ENCODE results near the gene CCNE1. TPM values are rescaled to one million over a fixed set of nuclear protein-coding genes. Genes with fewer than 3 reads are reported as not detected.
"Not testable (repeated sequence)": the region's sequence is repeated elsewhere in the genome, so short reads cannot be mapped to it uniquely, and the experiment has no call there.

CCNE1 gene
- total RNA-seq, 1 donor from 2014 or later = not detected

DNA sequence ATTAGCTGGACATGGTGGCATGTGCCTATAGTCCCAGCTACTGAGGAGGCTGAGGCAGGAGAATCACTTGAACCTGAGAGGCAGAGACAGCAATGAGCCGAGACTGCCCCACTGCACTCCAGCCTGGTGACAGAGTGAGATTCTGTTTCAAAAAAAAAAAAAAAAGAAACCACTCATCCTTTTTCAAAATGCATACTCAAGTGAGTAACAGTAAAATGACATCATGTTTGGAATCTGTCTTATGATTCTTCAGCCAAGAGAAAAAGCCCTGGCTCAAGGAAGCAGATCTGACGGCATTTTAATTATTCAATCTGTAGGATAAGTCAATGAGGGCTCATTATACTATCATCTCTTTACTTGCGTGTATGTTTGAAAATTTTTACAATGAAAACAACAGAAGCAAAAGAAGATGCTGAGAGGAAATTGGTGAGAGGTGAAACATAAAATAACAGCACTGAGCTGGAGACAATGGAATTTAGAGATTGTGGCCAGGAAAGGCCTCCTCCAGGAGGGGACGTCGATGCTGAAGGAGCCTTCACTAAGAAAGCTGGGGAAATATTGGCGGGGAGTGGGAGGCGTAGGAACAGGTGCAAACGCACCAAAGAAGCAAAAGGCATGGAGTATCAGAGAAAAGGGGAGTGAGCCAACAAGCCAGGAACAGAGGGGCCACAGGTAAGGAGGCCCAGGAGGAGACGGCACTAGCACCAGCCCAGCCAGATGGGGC, 12.9 kb upstream of the CCNE1 start:
- intact Hi-C loops (cut with DNase I) = no loop called here
- TF ChIP-seq, protein P1, sequence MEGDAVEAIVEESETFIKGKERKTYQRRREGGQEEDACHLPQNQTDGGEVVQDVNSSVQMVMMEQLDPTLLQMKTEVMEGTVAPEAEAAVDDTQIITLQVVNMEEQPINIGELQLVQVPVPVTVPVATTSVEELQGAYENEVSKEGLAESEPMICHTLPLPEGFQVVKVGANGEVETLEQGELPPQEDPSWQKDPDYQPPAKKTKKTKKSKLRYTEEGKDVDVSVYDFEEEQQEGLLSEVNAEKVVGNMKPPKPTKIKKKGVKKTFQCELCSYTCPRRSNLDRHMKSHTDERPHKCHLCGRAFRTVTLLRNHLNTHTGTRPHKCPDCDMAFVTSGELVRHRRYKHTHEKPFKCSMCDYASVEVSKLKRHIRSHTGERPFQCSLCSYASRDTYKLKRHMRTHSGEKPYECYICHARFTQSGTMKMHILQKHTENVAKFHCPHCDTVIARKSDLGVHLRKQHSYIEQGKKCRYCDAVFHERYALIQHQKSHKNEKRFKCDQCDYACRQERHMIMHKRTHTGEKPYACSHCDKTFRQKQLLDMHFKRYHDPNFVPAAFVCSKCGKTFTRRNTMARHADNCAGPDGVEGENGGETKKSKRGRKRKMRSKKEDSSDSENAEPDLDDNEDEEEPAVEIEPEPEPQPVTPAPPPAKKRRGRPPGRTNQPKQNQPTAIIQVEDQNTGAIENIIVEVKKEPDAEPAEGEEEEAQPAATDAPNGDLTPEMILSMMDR (IDR thresholded peaks at IDR 0.05) = no peak
- Histone ChIP-seq H3K36me3 (no peaks in the 10 kb centered on the region), H3K27ac (no peak overlapping the region), H3K27me3 (no peaks in the 10 kb centered on the region), H3K4me3 (no peak overlapping the region), H3K4me1 (no peaks in the 10 kb centered on the region), H3K9me3 (no peaks in the 10 kb centered on the region)
- DNase-seq (ENCODE audit: low spot score in 2 of 2) = no peak

DNA sequence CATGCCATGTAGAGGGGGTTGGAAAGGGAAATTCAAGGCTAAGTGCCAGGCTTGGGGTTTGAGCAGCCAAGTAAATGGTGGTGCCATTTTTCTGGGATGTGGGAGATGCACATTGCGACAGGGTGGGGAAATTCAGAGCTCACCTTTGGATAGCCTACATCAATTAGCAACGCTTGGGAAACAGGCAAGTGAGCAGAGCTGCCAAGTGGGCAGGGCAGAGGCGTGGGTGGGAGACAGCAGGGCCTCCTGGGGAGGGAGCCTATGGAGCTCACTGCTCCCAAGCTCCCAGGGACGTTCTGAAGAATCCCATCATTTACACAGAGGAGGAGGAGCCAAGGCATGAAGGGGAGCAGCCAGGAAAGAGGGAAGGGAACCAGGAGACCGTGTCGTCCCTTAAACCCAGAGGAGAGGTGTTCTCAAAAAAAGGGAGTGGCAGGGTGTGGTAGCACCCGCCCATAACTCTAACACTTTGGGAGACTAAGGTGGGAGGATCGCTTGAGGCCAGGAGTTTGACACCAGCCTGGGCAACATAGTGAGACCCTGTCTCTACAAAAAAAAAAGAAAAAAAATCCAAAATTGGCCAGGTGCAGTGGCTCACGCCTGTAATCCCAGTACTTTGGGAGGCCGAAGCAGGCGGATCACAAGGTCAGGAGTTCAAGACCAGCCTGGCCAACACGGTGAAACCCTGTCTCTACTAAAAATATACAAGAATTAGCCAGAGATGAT, 11.5 kb upstream of the CCNE1 start:
- intact Hi-C loops (cut with DNase I) = no loop called here

DNA sequence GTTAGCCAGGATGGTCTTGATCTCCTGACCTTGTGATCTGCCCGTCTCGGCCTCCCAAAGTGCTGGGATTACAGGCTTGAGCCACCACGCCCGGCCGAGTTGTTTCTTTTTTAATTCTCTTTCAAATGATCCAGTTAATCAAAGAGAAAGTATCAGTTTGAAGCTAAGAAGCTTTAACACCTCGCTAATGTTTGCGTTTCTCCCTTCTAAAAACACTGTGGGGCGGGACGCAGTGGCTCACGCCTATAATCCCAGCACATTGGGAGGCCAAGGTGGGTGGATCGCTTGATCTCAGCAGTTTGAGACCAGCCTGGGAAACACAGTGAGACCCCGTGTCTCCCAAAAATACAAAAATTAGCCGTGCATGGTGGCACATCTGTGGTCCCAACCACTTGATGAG, 7.8 kb upstream of the CCNE1 start:
- H3K36me3 ChIP-seq; H3K4me3 ChIP-seq; H3K27me3 ChIP-seq; H3K9me3 ChIP-seq; H3K27ac ChIP-seq; intact Hi-C loops (cut with DNase I); H3K4me1 ChIP-seq; DNase-seq (ENCODE audit: low spot score in 2 of 2): not testable (repeated sequence)

More for the DNA sequence above, 11.5 kb upstream of the CCNE1 start:
- H3K27ac ChIP-seq = no peak overlapping the region
- H3K4me3 ChIP-seq = no peak overlapping the region
- no peaks in the 10 kb centered on the region for H3K4me1 ChIP-seq
- TF ChIP-seq, protein P1 (IDR thresholded peaks at IDR 0.05) = no peak
- H3K27me3 ChIP-seq = no peaks in the 10 kb centered on the region
- DNase-seq (ENCODE audit: low spot score in 2 of 2) = no peak
- no peaks in the 10 kb centered on the region for H3K36me3 ChIP-seq
- no peaks in the 10 kb centered on the region for H3K9me3 ChIP-seq

DNA sequence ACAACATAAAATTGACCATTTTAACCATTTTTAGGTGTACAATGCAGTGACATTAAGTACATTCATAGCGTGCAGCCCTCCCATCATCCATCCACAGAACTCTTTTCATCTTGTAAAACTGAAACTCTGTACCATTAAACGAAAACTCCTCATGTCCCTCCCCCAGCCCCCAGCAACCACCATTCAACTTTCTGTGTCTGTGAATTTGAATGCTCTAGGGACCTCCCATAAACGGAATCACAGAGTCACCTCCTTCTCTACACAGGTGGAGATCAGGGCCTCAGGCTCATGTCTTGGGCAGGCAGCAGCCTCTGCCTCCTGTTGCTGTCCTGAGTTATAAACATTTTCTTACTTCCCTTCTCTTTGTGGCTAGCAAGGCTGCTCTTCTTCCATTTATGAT, 7.3 kb upstream of the CCNE1 start:
- no peak for DNase-seq (ENCODE audit: low spot score in 2 of 2)
- H3K4me1 ChIP-seq = no peaks in the 10 kb centered on the region
- no peak overlapping the region for H3K4me3 ChIP-seq
- no peaks in the 10 kb centered on the region for H3K36me3 ChIP-seq
- no peak overlapping the region for H3K27ac ChIP-seq
- TF ChIP-seq, protein P1 (IDR thresholded peaks at IDR 0.05) = no peak
- intact Hi-C loops (cut with DNase I) = no loop called here
- no peaks in the 10 kb centered on the region for H3K9me3 ChIP-seq
- no peaks in the 10 kb centered on the region for H3K27me3 ChIP-seq

DNA sequence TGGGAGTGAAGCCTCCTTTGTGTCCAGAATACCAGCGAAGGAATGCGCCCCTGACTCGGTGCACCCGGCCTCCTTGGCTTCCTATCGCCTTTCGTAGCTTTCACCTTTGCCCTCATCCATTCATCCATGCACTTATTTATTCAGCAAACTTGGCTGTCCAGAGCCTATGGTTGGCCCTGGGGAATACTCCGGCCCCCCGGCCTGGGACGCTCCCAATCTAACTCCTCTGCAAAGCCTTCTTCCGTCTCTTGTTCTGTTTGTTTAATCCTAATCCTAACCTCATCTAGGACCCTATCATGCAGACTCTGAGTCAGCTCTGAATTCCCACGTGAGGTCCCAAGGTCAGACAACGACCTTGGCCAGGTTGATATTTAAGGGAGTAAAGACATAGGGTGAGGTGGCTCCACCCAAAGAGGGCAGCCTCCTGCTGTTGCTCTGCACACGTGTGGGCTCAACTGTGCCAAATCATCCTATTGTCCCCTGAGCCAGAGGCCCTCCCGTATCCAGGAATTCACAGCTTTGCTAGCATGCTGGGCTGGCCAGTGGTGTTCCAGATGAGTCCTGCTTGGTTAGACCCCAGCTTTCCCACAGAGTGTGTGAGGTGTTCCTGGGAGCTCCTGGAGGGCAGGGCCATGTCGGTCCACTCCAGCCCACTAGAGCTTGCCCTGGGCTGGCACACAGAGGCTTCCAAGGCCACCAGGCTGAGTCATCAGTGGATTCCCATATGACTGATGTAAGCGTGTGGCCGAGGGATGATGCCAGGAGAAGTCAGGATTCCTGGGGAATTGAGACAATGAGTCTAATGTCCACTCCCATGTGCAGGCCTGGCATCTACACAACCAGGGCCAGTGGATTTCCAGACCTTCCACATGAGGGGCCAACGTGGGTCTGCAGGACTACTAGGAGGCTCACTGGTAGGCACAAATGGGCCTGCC, 6.5 kb upstream of the CCNE1 start:
- no peak for DNase-seq (ENCODE audit: low spot score in 2 of 2)
- Histone ChIP-seq H3K27ac (no peak overlapping the region), H3K4me1 (no peaks in the 10 kb centered on the region), H3K36me3 (no peaks in the 10 kb centered on the region), H3K4me3 (no peak overlapping the region), H3K27me3 (no peaks in the 10 kb centered on the region), H3K9me3 (no peaks in the 10 kb centered on the region)
- intact Hi-C loops (cut with DNase I) = no loop called here
- TF ChIP-seq, protein P1 (IDR thresholded peaks at IDR 0.05) = no peak
